Stimulated activated CD4-positive, alpha-beta T cell treated with anti-CD3 and anti-CD28 coated beads, Interleukin-4, amount 100 ng/mL, for 4 hours (primary cell): ENCODE measurements around the gene PIAS1.

Experiments used
- DNase-seq, 2 experiments: peaks; one replicate each; pipeline ENCODE4 v3.0.0-alpha.2; 2020

The PIAS1 gene

GRCh38 chr15:68073576-68074288 is 19.6 kb downstream of the PIAS1 start:
- no peak for DNase-seq

- no peak for DNase-seq
Measured at GRCh38 chr15:68075764-68076385, 21.8 kb downstream of the PIAS1 start.

GRCh38 chr15:68078365-68078764 is 24.2 kb downstream of the PIAS1 start:
- DNase-seq: no peak

- DNase-seq: no peak
Measured at GRCh38 chr15:68080334-68080733, 26.2 kb downstream of the PIAS1 start.

- no peak for DNase-seq
Measured at GRCh38 chr15:68080783-68081182, 26.7 kb downstream of the PIAS1 start.

- DNase-seq: no peak
Measured at GRCh38 chr15:68081869-68082505, 27.9 kb downstream of the PIAS1 start.

GRCh38 chr15:68082735-68083134 is 28.6 kb downstream of the PIAS1 start:
- DNase-seq: no peak

GRCh38 chr15:68083463-68083862 is 29.3 kb downstream of the PIAS1 start:
- DNase-seq: no peak

- no peak for DNase-seq
Measured at GRCh38 chr15:68085052-68085451, 30.9 kb downstream of the PIAS1 start.

GRCh38 chr15:68091743-68092142 is 37.6 kb downstream of the PIAS1 start:
- DNase-seq: no peak

GRCh38 chr15:68096099-68096498 is 42.0 kb downstream of the PIAS1 start:
- no peak for DNase-seq

- DNase-seq: no peak
Measured at GRCh38 chr15:68097029-68097428, 42.9 kb downstream of the PIAS1 start.

- DNase-seq: no peak
Measured at GRCh38 chr15:68098465-68098864, 44.4 kb downstream of the PIAS1 start.

- DNase-seq: no peak
Measured at GRCh38 chr15:68100194-68100593, 46.1 kb downstream of the PIAS1 start.

- no peak for DNase-seq
Measured at GRCh38 chr15:68103603-68104002, 49.5 kb downstream of the PIAS1 start.

- DNase-seq: no peak
Measured at GRCh38 chr15:68106656-68107055, 52.5 kb downstream of the PIAS1 start.

- no peak for DNase-seq
Measured at GRCh38 chr15:68107142-68107541, 53.0 kb downstream of the PIAS1 start.

GRCh38 chr15:68112706-68113105 is 58.6 kb downstream of the PIAS1 start:
- DNase-seq: no peak

- no peak for DNase-seq
Measured at GRCh38 chr15:68113273-68113672, 59.2 kb downstream of the PIAS1 start.

- no peak for DNase-seq
Measured at GRCh38 chr15:68113751-68114150, 59.6 kb downstream of the PIAS1 start.

GRCh38 chr15:68114356-68114755 is 60.2 kb downstream of the PIAS1 start:
- DNase-seq: no peak

GRCh38 chr15:68114840-68115239 is 60.7 kb downstream of the PIAS1 start:
- no peak for DNase-seq

GRCh38 chr15:68124700-68125099 is 70.6 kb downstream of the PIAS1 start:
- no peak for DNase-seq

GRCh38 chr15:68126396-68126795 is 72.3 kb downstream of the PIAS1 start:
- DNase-seq: no peak
